HG02623 (cell line): Measurements from ENCODE around the gene MACC1.
"Not testable (repeated sequence)": the region's sequence is repeated elsewhere in the genome, so short reads cannot be mapped to it uniquely, and the experiment has no call there.

ENCODE experiments used
- ATAC-seq: cut with Tn5 transposase; IDR thresholded peaks from one replicate; pipeline ENCODE4 v1.9.1; 2021; ENCODE audit warnings: moderate library complexity; ENCODE audit not compliant: unreplicated experiment

Gene MACC1

DNA sequence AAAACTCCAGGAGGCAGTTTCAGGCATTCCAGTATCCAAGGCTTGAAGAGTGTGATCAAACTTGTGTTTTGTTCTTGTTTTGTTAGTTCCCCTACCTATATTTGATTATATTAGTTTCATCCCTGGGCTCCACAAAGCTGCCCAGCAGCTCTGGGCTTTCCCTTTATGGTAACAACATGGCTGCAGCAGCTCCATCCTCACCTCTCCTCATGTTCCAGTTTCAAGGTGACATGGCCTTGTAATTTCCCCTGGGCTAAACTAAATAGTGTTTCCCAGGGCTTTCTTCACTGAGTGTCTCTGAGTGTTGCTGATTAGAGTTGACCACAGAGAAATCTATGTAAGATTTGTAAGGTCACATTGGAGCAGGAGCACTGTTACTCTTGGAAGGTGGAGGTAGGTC, 83.4 kb downstream of the MACC1 start:
- no peak for ATAC-seq

- ATAC-seq, result no peak
These were observed 84.6 kb downstream of the MACC1 start for GRCh38 chr7:20132585-20132984.

- ATAC-seq, result no peak
These were observed 85.4 kb downstream of the MACC1 start for GRCh38 chr7:20131776-20132175.

DNA sequence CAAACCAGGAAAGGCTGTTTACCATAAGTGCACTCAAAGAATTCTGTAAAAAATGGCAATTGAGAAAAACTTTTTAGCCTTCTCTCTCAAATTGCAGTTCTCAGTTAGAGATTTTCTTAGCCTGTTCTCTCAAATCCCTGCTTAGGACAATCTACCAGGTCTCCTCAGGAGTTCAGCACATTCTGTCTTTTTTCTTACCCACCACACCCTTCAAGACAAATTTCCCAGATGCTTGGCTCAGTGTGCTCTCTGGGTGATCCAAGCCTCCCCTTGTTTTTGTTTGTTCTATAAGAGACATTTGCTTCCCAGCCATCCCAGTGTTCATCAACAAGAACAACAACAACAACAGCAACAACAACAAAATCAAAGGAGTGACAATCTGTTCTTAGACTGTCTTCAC, 87.3 kb downstream of the MACC1 start:
- no peak for ATAC-seq

DNA sequence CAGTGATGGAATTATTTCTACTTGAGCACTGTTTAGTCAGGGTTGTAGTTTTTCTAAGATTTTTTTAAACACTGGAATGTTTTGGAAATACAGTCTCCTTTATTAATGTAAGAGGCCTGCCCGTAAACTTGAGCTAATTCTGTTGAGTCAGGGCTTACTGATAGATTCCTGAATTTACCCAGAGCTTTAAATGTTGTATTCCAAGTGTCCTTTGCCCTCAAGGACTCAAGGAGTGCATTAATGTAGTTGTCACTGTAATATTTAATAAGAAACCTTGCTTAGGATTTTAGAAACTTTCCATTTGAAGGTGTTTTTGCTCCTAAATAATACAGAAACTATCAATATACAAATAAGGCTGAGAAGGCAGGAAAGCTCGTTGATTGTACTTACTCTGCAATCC, 89.2 kb downstream of the MACC1 start:
- no peak for ATAC-seq

GRCh38 chr7:20126060-20126459, 91.1 kb downstream of the MACC1 start:
- not testable (repeated sequence) for ATAC-seq

GRCh38 chr7:20124087-20124486, 93.1 kb downstream of the MACC1 start:
- ATAC-seq, result not testable (repeated sequence)

- ATAC-seq, result not testable (repeated sequence)
These were observed 94.4 kb downstream of the MACC1 start for GRCh38 chr7:20122653-20123316.

DNA sequence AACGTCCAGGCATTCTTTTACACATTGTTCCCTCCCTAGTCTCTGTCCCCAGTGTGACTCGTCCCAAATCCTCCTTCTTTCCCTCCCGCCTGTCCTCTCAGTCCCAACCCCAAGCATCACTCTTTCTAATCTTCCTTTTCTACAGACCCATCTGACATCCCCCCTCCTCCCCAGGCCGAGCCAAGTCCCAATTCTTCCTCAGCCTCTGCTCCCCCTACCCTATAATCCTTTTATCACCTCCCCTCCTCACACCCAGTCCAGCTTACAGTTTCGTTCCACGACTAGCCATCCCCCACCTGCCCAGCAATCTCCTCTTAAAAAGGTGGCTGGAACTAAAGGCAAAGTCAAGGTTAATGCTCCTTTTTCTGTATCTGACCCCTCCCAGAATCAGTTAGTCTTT, 95.1 kb downstream of the MACC1 start:
- ATAC-seq, result no peak

- ATAC-seq, result no peak
These were observed 95.8 kb downstream of the MACC1 start for GRCh38 chr7:20121404-20121803.

DNA sequence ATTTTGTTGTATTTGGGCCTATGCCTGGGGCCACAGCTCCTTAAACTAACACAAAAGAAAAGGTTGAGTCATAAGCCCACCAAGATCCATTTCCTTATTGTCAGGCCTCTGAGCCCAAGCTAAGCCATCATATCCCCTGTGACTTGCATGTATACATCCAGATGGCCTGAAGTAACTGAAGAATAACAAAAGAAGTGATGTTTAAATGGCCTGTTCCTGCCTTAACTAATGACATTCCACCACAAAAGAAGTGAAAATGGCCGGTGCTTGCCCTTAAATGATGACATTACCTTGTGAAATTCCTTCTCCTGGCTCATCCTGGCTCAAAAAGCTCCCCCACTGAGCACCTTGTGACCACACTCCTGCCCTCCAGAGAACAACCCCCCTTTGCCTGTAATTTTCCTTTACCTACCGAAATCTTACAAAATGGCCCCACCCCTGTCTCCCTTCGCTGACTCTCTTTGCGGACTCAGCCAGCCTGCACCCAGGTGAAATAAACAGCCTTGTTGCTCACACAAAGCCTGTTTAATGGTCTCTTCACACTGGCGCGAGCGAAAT, 96.5 kb downstream of the MACC1 start:
- ATAC-seq, result not testable (repeated sequence)

GRCh38 chr7:20116869-20117268, 100.3 kb downstream of the MACC1 start:
- ATAC-seq, result no peak

- ATAC-seq, result peak; percentile 87
These were observed 102.7 kb downstream of the MACC1 start for GRCh38 chr7:20114468-20114867.

DNA sequence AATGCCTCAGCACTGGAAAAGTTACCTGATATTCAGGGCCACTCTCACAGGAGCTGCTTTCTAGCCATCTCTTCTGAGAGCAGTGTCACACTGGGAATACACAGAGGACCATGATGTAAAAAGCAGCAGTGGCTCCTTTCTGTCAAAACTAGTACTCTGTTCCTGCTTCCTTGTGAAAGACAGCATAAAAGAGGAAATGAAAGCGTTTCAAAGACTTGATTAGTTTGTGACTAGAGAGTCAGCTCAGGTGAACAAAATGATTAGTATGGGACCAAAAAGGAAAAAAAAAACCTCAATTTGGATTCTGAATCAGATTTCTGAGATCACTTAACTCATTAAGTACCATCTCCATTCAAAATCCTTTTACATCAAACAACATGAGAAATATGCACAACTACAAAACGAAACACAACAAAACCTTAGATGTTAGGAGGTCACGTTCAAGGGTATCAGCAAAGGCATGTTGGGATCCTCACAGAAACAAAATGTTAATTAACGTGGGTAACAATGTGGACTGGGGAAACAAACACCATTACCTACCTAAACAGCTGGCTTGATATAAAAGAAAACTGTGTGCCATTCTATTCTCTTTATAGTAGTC, 103.7 kb downstream of the MACC1 start:
- ATAC-seq, result peak; percentile 85

DNA sequence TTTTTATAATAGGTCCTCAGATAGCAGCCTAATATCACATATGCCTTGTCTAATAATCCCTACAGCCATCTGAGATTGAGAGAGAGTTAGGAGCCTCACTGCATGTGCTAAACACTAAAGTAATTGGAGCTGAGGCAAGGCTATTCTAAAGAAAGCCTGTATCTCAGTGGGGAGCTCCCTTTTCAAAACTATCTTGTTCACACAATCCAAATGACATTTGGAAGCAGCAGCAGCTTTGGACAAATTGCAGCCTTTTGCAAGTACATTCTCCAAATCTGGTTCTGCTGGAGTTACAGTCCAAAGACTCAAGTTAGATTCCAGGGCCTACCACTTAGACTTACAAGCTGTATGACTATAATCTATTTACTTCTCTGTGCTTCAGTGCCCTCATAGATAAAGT, 104.5 kb downstream of the MACC1 start:
- ATAC-seq, result no peak

GRCh38 chr7:20111821-20112542, 105.2 kb downstream of the MACC1 start:
- no peak for ATAC-seq

DNA sequence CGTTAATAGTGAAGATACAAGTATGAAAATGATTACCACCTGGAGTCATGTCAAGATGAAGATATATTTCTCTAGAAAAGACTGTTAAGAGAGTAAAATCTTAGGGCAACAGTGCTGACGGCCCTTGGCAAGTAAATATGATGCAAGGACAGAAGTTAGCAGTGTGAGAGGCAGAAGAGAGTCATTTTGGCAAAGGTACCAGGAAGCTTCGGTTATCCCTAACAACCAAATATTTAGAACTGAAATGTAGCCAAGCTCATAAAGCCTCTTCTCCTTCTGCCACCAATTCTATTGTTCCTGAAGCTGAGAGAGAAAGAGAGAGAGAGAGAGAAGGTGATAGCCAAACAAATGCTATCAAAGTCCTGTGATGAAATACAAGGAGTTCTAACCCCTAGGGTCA, 109.6 kb downstream of the MACC1 start:
- ATAC-seq, result no peak

DNA sequence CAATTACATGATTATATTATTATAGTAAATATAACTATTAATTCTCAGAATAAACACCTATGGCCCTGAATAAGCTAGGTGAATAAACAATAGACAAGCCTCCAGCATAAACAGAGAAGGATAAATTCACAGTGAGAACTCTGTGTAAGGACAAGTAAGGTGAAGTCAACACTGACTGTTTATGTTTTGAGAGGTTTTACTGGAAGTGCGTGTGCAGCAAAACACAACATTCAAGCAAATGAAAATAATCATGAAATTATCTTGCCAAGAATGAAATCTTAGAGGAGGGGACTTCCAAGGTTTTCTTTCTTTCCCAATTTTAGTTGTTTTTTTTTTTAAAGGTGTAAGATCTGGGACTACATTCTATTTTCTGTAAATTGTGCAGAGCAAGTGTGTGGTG, 112.5 kb downstream of the MACC1 start:
- no peak for ATAC-seq

DNA sequence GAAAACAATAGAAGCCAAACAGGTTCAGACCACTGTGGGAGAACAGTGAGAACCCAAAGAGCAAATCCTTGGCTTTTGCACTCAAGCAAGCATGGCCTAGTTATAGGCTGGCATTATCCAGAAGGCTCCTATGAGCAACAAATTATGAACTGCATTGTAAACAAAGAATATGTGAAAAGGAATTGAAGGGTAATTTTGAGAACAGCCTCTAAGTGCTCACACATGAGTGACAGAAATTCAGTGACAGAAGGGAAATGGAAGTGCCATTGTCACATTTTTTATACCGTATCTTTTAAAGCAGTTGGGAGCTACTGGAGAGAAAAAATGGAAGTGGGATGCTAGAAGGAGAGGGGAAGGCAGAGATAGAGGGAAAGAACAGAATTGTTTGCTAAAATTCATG, 114.2 kb downstream of the MACC1 start:
- no peak for ATAC-seq

DNA sequence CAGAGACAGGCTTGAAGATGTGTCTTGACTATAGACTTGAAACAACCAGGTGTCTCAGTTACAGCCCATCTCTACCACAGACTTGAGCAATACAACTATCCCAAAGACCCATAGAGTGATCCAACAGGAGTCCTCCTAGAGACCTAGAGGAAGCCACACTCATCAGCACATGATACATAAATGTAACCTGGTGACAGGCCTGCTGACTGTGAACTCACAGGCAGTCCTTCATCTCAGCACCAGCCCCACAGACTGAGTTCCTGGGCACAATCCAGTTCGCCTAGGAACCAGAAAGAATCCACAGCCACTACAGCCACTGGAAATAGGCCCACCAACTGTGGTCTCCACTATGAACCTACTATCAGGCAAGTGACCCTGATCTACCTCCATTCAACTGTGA, 121.3 kb downstream of the MACC1 start:
- ATAC-seq, result no peak

- ATAC-seq, result no peak
These were observed 121.7 kb downstream of the MACC1 start for GRCh38 chr7:20095436-20095835.

- no peak for ATAC-seq
These were observed 127.8 kb downstream of the MACC1 start for GRCh38 chr7:20089431-20089830.
